A673 (cell line): ENCODE measurements around the gene NAGS. TPM values are rescaled to one million over a fixed set of nuclear protein-coding genes. Genes with fewer than 3 reads are reported as not detected.

Experiments used
- BruUV-seq: library from RNA; stranded (reverse); fragments of 400-500 nt; replicated peaks from 2 replicates; lab custom pipeline; 2021; lab: Mats Ljungman, UMichigan
- CTCF ChIA-PET: fragments of 300-600 bp; sonication (Branson Sonifier 250); formaldehyde crosslinking; loops from one replicate; lab custom pipeline; 2022; ENCODE audit warnings: antibody characterized with exemption; lab: Charles Lee
- POLR2A ChIA-PET: fragments of 300-600 bp; sonication (Branson Sonifier 250); formaldehyde crosslinking; loops from one replicate; lab custom pipeline; 2022; ENCODE audit warnings: antibody characterized with exemption; ENCODE audit not compliant: low non-redundant PET; lab: Charles Lee
- DNase-seq: peaks from one replicate; pipeline ENCODE4 v3.0.0-alpha.2; 2015; ENCODE audit warnings: low spot score
- H3K27ac ChIP-seq: fragments of 200-600 bp; sonication (generic); 2 replicates; pipeline ENCODE4 v1.5.1; 2016; ENCODE audit warnings: mixed run types, low read depth, mild to moderate bottlenecking, mixed read lengths, antibody characterized with exemption, low read length; ENCODE audit not compliant: poor library complexity, severe bottlenecking
- H3K27me3 ChIP-seq: fragments of 200-600 bp; sonication (generic); replicated peaks from 2 replicates; pipeline ENCODE4 v1.6.1; 2017; ENCODE audit warnings: mixed run types, low read depth, mild to moderate bottlenecking, mixed read lengths, antibody characterized with exemption, low read length; ENCODE audit not compliant: insufficient read depth, poor library complexity
- H3K36me3 ChIP-seq: fragments of 200-600 bp; sonication (generic); 2 replicates; pipeline ENCODE4 v1.6.1; 2016; ENCODE audit warnings: mixed run types, mild to moderate bottlenecking, mixed read lengths, antibody characterized with exemption, low read length; ENCODE audit not compliant: insufficient read depth, poor library complexity, severe bottlenecking
- H3K4me1 ChIP-seq: fragments of 200-600 bp; sonication (generic); 2 replicates; pipeline ENCODE4 v1.6.1; 2017; ENCODE audit warnings: mixed run types, mild to moderate bottlenecking, mixed read lengths, antibody characterized with exemption, low read length; ENCODE audit not compliant: insufficient read depth, poor library complexity, severe bottlenecking
- H3K4me3 ChIP-seq: fragments of 200-600 bp; sonication (generic); 2 replicates; pipeline ENCODE4 v1.5.1; 2016; ENCODE audit warnings: low read depth, mixed run types, mild to moderate bottlenecking, mixed read lengths, low read length; ENCODE audit not compliant: poor library complexity, severe bottlenecking
- H3K9me3 ChIP-seq: fragments of 200-600 bp; sonication (generic); 2 replicates; pipeline ENCODE4 v1.6.1; 2016; ENCODE audit warnings: mixed run types, low read depth, mild to moderate bottlenecking, mixed read lengths, antibody characterized with exemption, low read length; ENCODE audit not compliant: poor library complexity, severe bottlenecking
- EZH2 ChIP-seq: fragments of 200-600 bp; sonication (generic); IDR thresholded peaks from 2 replicates; pipeline ENCODE4 v1.6.1; 2017; ENCODE audit warnings: borderline replicate concordance, low read depth, mild to moderate bottlenecking, mixed read lengths, antibody characterized with exemption, low read length; ENCODE audit not compliant: poor library complexity, severe bottlenecking
- intact Hi-C: fragments of 100-400 bp; cut with micrococcal nuclease; formaldehyde crosslinking; loops from one replicate; pipeline ENCODE4 v1.10.0; 2022; ENCODE audit not compliant: unreplicated experiment
- total RNA-seq: library from RNA; stranded (reverse); gene quantifications from 2 replicates; pipeline ENCODE4 v1.2.3, GENCODE V29; 2021
- TF ChIP-seq, protein P1 (sequence below): fragments of 300-800, 200-600 bp; sonication (generic); conservative IDR thresholded peaks from 2 replicates; pipeline ENCODE4 v1.5.1; 2017; ENCODE audit warnings: low read depth, mild to moderate bottlenecking, antibody characterized with exemption, low read length, moderate library complexity, mixed read lengths

Gene NAGS
- total RNA-seq, 1 experiment from 2014 or later: 0.24 TPM

DNA sequence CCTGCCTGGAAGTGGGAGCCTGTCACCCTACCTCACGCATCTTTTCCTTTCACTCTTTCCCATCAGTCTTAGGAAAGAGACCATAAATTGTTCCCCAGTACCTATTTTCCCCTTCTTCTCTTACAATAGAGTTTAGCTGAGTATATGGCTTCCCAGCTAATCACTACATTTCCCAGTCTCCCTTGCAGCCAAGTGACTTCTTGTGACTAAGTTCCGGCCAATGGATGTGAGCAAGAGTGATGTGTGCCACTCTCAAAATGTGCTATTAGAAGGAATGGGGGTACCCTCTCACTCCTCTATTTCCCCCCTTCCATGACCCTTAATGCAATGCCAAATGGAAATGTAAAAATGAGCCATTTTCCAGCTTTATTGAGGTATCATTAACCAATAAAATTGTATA, 42.5 kb upstream of the NAGS start:
- Histone ChIP-seq H3K4me3 (no peak overlapping the region), H3K4me1 (no peaks in the 10 kb centered on the region), H3K9me3 (no peaks in the 10 kb centered on the region), H3K27ac (no peak overlapping the region), H3K36me3 (no peaks in the 10 kb centered on the region), H3K27me3 (no peaks in the 10 kb centered on the region)
- DNase-seq: no peak
- intact Hi-C loops: no loop called here
- no TSS peak for BruUV-seq
- POLR2A ChIA-PET: no interaction called here
- no peak for TF ChIP-seq EZH2
- CTCF ChIA-PET: no interaction called here

DNA sequence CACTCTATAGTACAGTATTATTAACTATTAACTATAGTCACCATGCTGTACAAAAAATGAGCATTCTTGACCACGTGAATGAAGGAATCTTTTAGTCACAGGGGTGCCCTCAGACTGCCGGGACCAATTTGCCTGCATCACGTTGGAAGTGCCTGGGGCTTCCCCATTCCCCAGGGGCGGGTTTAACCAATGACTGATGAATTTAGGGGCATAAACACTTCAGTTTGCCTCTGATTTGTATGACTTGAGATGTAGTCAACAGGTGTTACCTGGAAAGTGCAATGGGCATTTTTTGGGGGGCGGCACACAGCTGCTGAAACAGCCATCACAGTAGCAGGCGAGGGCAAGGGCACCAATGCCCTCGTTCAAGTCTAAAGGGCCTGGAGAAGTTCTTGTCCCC, 41.9 kb upstream of the NAGS start:
- no peak for TF ChIP-seq EZH2
- TF ChIP-seq, protein P1, sequence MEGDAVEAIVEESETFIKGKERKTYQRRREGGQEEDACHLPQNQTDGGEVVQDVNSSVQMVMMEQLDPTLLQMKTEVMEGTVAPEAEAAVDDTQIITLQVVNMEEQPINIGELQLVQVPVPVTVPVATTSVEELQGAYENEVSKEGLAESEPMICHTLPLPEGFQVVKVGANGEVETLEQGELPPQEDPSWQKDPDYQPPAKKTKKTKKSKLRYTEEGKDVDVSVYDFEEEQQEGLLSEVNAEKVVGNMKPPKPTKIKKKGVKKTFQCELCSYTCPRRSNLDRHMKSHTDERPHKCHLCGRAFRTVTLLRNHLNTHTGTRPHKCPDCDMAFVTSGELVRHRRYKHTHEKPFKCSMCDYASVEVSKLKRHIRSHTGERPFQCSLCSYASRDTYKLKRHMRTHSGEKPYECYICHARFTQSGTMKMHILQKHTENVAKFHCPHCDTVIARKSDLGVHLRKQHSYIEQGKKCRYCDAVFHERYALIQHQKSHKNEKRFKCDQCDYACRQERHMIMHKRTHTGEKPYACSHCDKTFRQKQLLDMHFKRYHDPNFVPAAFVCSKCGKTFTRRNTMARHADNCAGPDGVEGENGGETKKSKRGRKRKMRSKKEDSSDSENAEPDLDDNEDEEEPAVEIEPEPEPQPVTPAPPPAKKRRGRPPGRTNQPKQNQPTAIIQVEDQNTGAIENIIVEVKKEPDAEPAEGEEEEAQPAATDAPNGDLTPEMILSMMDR: no peak
- Histone ChIP-seq H3K36me3 (no peaks in the 10 kb centered on the region), H3K4me3 (no peak overlapping the region), H3K4me1 (no peaks in the 10 kb centered on the region), H3K27ac (no peak overlapping the region), H3K27me3 (no peaks in the 10 kb centered on the region), H3K9me3 (no peaks in the 10 kb centered on the region)
- ChIA-PET POLR2A (no interaction called here), CTCF (no interaction called here)
- DNase-seq: no peak
- intact Hi-C loops: no loop called here
- BruUV-seq: no TSS peak

DNA sequence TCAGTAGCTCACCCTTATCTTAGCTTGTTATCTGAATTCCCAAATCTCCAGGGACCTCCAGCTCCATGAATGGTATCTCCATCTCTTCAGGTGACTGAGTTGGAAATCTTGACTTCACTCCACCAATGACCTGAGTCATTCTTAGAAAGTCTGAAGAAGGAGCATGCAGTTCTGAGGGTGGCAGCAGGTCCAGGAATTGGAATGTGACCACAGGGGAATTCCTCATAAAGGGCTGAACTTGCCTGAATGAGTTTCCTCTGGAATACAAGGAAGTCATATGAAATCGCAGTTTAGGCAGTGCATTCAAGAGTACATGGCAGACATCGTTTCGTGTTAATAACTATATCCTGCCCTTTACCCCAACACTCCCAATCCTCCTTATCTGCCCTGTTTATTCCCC, 38.1 kb upstream of the NAGS start:
- no peak overlapping the region for H3K27ac ChIP-seq
- H3K36me3 ChIP-seq: no peaks in the 10 kb centered on the region
- DNase-seq: no peak
- TF ChIP-seq, protein P1: no peak
- no peak for TF ChIP-seq EZH2
- no TSS peak for BruUV-seq
- no peaks in the 10 kb centered on the region for H3K27me3 ChIP-seq
- intact Hi-C loops: no loop called here
- no peaks in the 10 kb centered on the region for H3K4me1 ChIP-seq
- ChIA-PET CTCF (no interaction called here), POLR2A (no interaction called here)
- H3K4me3 ChIP-seq: no peak overlapping the region
- H3K9me3 ChIP-seq: no peaks in the 10 kb centered on the region

DNA sequence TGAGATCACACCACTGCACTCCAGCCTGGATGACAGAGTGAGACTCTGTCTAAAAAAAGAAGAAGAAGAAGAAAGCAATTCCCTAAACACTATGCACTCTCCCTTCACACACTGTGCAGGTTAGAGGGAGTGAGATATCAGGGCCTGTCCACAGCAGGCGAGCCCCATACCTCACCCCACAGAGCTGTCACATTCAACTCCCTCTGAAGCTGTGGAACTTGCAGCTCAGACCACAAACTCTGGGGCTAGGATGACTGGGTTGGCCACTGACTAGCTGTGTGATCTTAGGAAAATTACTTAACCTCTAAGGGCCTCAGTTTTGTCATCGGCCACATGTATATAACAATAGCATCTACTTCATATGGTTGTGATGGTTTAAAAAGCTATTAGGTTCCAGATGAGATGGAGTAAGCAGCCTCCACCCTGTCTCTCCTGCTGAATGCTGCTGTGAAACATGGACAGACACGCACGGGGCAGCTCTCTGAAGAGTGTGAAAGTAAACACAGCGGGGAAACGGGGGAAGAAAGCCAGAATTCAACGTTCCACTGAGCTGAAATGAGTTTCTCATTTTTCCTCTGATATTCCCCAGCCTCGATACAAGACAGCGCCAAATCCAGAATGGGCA, 37.1 kb upstream of the NAGS start:
- no peak overlapping the region for H3K27ac ChIP-seq
- CTCF ChIA-PET: no interaction called here
- H3K9me3 ChIP-seq: no peaks in the 10 kb centered on the region
- DNase-seq: no peak
- no peaks in the 10 kb centered on the region for H3K4me1 ChIP-seq
- intact Hi-C loops: no loop called here
- TF ChIP-seq, protein P1: no peak
- TF ChIP-seq EZH2: no peak
- POLR2A ChIA-PET: no interaction called here
- BruUV-seq: no TSS peak
- no peaks in the 10 kb centered on the region for H3K36me3 ChIP-seq
- H3K4me3 ChIP-seq: no peak overlapping the region
- no peaks in the 10 kb centered on the region for H3K27me3 ChIP-seq
